HL-60 (cell line): ENCODE measurements around the gene EXOSC5.

ENCODE experiments used
- CTCF ChIP-seq: IDR thresholded peaks from one replicate; pipeline ENCODE4 v1.5.1; 2011; ENCODE audit warnings: low read length, control low read depth, inconsistent platforms; ENCODE audit not compliant: insufficient read depth
- POLR2AphosphoS5 ChIP-seq: IDR thresholded peaks from 2 replicates; pipeline ENCODE4 v1.6.1; 2012; ENCODE audit warnings: low read depth
- REST ChIP-seq: IDR thresholded peaks from 2 replicates; pipeline ENCODE4 v1.6.1; 2012; ENCODE audit warnings: low read depth; ENCODE audit not compliant: insufficient replicate concordance

- TF ChIP-seq POLR2AphosphoS5 (no peak), CTCF (no peak), REST (no peak)
Observed at GRCh38 chr19:41362143-41362847, 34.9 kb downstream of the EXOSC5 start.
